ENCODE results near the gene VENTX.

Gene VENTX

GRCh38 chr10:133201948-133202725 lies 35.5 kb upstream of the VENTX start:
- Histone ChIP-seq H3K4me3 (ENCODE audit: low read length) (no peak overlapping the region), H3K4me1 (ENCODE audit: control insufficient read depth, insufficient read depth, low read length) (no peaks in the 10 kb centered on the region), H3K27ac (ENCODE audit: low read length) (no peak overlapping the region), H3K9me3 (ENCODE audit: control insufficient read depth, insufficient read depth, low read length) (no peaks in the 10 kb centered on the region), H3K27me3 (ENCODE audit: control insufficient read depth, insufficient read depth, low read length) (no peaks in the 10 kb centered on the region), H3K36me3 (ENCODE audit: control insufficient read depth, insufficient read depth, low read length) (no peaks in the 10 kb centered on the region)
- WGBS (ENCODE audit: insufficient coverage, insufficient read length) = no CpG with 5 or more reads among the region's 29 CpGs
- DNase-seq (ENCODE audit: low read depth, low spot score) = no peak

GRCh38 chr10:133202778-133203651 lies 34.6 kb upstream of the VENTX start:
- Histone ChIP-seq H3K9me3 (ENCODE audit: control insufficient read depth, insufficient read depth, low read length) (no peaks in the 10 kb centered on the region), H3K27me3 (ENCODE audit: control insufficient read depth, insufficient read depth, low read length) (no peaks in the 10 kb centered on the region)
- WGBS (ENCODE audit: insufficient coverage, insufficient read length) = no CpG with 5 or more reads among the region's 62 CpGs

GRCh38 chr10:133203652-133204195 lies 33.9 kb upstream of the VENTX start:
- H3K36me3 ChIP-seq (ENCODE audit: control insufficient read depth, insufficient read depth, low read length) = no peaks in the 10 kb centered on the region
- H3K27me3 ChIP-seq (ENCODE audit: control insufficient read depth, insufficient read depth, low read length) = no peaks in the 10 kb centered on the region
- no CpG with 5 or more reads among the region's 31 CpGs for WGBS (ENCODE audit: insufficient coverage, insufficient read length)
- H3K4me1 ChIP-seq (ENCODE audit: control insufficient read depth, insufficient read depth, low read length) = no peaks in the 10 kb centered on the region
- DNase-seq (ENCODE audit: low read depth, low spot score) = no peak
- no peaks in the 10 kb centered on the region for H3K9me3 ChIP-seq (ENCODE audit: control insufficient read depth, insufficient read depth, low read length)
- H3K4me3 ChIP-seq (ENCODE audit: low read length) = no peak overlapping the region
- no peak overlapping the region for H3K27ac ChIP-seq (ENCODE audit: low read length)

More at GRCh38 chr10:133202778-133203651, 34.6 kb upstream of the VENTX start:
- no peaks in the 10 kb centered on the region for H3K4me1 ChIP-seq (ENCODE audit: control insufficient read depth, insufficient read depth, low read length)
- no peak for DNase-seq (ENCODE audit: low read depth, low spot score)
- no peak overlapping the region for H3K27ac ChIP-seq (ENCODE audit: low read length)
- no peaks in the 10 kb centered on the region for H3K36me3 ChIP-seq (ENCODE audit: control insufficient read depth, insufficient read depth, low read length)
- H3K4me3 ChIP-seq (ENCODE audit: low read length) = no peak overlapping the region

GRCh38 chr10:133204226-133205015 lies 33.2 kb upstream of the VENTX start:
- no peaks in the 10 kb centered on the region for H3K36me3 ChIP-seq (ENCODE audit: control insufficient read depth, insufficient read depth, low read length)
- no peak overlapping the region for H3K27ac ChIP-seq (ENCODE audit: low read length)
- DNase-seq (ENCODE audit: low read depth, low spot score) = no peak
- H3K9me3 ChIP-seq (ENCODE audit: control insufficient read depth, insufficient read depth, low read length) = no peaks in the 10 kb centered on the region
- H3K4me1 ChIP-seq (ENCODE audit: control insufficient read depth, insufficient read depth, low read length) = no peaks in the 10 kb centered on the region
- WGBS (ENCODE audit: insufficient coverage, insufficient read length) = no CpG with 5 or more reads among the region's 38 CpGs
- H3K4me3 ChIP-seq (ENCODE audit: low read length) = no peak overlapping the region
- no peaks in the 10 kb centered on the region for H3K27me3 ChIP-seq (ENCODE audit: control insufficient read depth, insufficient read depth, low read length)

- H3K4me1 ChIP-seq (ENCODE audit: control insufficient read depth, insufficient read depth, low read length) = no peaks in the 10 kb centered on the region
- no peak overlapping the region for H3K4me3 ChIP-seq (ENCODE audit: low read length)
- DNase-seq (ENCODE audit: low read depth, low spot score) = no peak
- no peaks in the 10 kb centered on the region for H3K36me3 ChIP-seq (ENCODE audit: control insufficient read depth, insufficient read depth, low read length)
- no CpG with 5 or more reads among the region's 23 CpGs for WGBS (ENCODE audit: insufficient coverage, insufficient read length)
- H3K9me3 ChIP-seq (ENCODE audit: control insufficient read depth, insufficient read depth, low read length) = no peaks in the 10 kb centered on the region
- H3K27me3 ChIP-seq (ENCODE audit: control insufficient read depth, insufficient read depth, low read length) = no peaks in the 10 kb centered on the region
- H3K27ac ChIP-seq (ENCODE audit: low read length) = no peak overlapping the region
Observed at GRCh38 chr10:133205146-133205545, 32.5 kb upstream of the VENTX start.

GRCh38 chr10:133206356-133207040 lies 31.2 kb upstream of the VENTX start:
- H3K4me1 ChIP-seq (ENCODE audit: control insufficient read depth, insufficient read depth, low read length) = no peaks in the 10 kb centered on the region
- WGBS (ENCODE audit: insufficient coverage, insufficient read length) = no CpG with 5 or more reads among the region's 17 CpGs

GRCh38 chr10:133207041-133207600 lies 30.5 kb upstream of the VENTX start:
- no peak for DNase-seq (ENCODE audit: low read depth, low spot score)
- no CpG with 5 or more reads among the region's 36 CpGs for WGBS (ENCODE audit: insufficient coverage, insufficient read length)
- no peak overlapping the region for H3K27ac ChIP-seq (ENCODE audit: low read length)
- no peaks in the 10 kb centered on the region for H3K9me3 ChIP-seq (ENCODE audit: control insufficient read depth, insufficient read depth, low read length)
- H3K36me3 ChIP-seq (ENCODE audit: control insufficient read depth, insufficient read depth, low read length) = no peaks in the 10 kb centered on the region
- H3K4me1 ChIP-seq (ENCODE audit: control insufficient read depth, insufficient read depth, low read length) = no peaks in the 10 kb centered on the region
- no peaks in the 10 kb centered on the region for H3K27me3 ChIP-seq (ENCODE audit: control insufficient read depth, insufficient read depth, low read length)
- H3K4me3 ChIP-seq (ENCODE audit: low read length) = no peak overlapping the region

More at GRCh38 chr10:133206356-133207040, 31.2 kb upstream of the VENTX start:
- no peak for DNase-seq (ENCODE audit: low read depth, low spot score)
- Histone ChIP-seq H3K36me3 (ENCODE audit: control insufficient read depth, insufficient read depth, low read length) (no peaks in the 10 kb centered on the region), H3K27me3 (ENCODE audit: control insufficient read depth, insufficient read depth, low read length) (no peaks in the 10 kb centered on the region), H3K9me3 (ENCODE audit: control insufficient read depth, insufficient read depth, low read length) (no peaks in the 10 kb centered on the region), H3K4me3 (ENCODE audit: low read length) (no peak overlapping the region), H3K27ac (ENCODE audit: low read length) (no peak overlapping the region)

GRCh38 chr10:133207627-133208026 lies 30.0 kb upstream of the VENTX start:
- no peaks in the 10 kb centered on the region for H3K9me3 ChIP-seq (ENCODE audit: control insufficient read depth, insufficient read depth, low read length)
- WGBS (ENCODE audit: insufficient coverage, insufficient read length) = no CpG with 5 or more reads among the region's 17 CpGs
- H3K36me3 ChIP-seq (ENCODE audit: control insufficient read depth, insufficient read depth, low read length) = no peaks in the 10 kb centered on the region
- no peaks in the 10 kb centered on the region for H3K27me3 ChIP-seq (ENCODE audit: control insufficient read depth, insufficient read depth, low read length)
- DNase-seq (ENCODE audit: low read depth, low spot score) = no peak
- no peaks in the 10 kb centered on the region for H3K4me1 ChIP-seq (ENCODE audit: control insufficient read depth, insufficient read depth, low read length)
- no peak overlapping the region for H3K4me3 ChIP-seq (ENCODE audit: low read length)
- H3K27ac ChIP-seq (ENCODE audit: low read length) = no peak overlapping the region

GRCh38 chr10:133208466-133208865 lies 29.2 kb upstream of the VENTX start:
- no peak overlapping the region for H3K27ac ChIP-seq (ENCODE audit: low read length)
- WGBS (ENCODE audit: insufficient coverage, insufficient read length) = no CpG with 5 or more reads among the region's 18 CpGs
- no peak overlapping the region for H3K4me3 ChIP-seq (ENCODE audit: low read length)
- H3K4me1 ChIP-seq (ENCODE audit: control insufficient read depth, insufficient read depth, low read length) = no peaks in the 10 kb centered on the region
- no peaks in the 10 kb centered on the region for H3K9me3 ChIP-seq (ENCODE audit: control insufficient read depth, insufficient read depth, low read length)
- no peak for DNase-seq (ENCODE audit: low read depth, low spot score)
- H3K36me3 ChIP-seq (ENCODE audit: control insufficient read depth, insufficient read depth, low read length) = no peaks in the 10 kb centered on the region
- no peaks in the 10 kb centered on the region for H3K27me3 ChIP-seq (ENCODE audit: control insufficient read depth, insufficient read depth, low read length)

Measured in iPS DF 6.9 (cell line).